ENCODE data around the gene SERGEF. TPM values are rescaled to one million over a fixed set of nuclear protein-coding genes. Genes with fewer than 3 reads are reported as not detected.

Gene SERGEF
- total and polyA plus RNA-seq, 2 of the 13 experiments (the other 11 are each of a cell fraction or from before 2014, with no cell fraction given): 54.5 to 114 TPM

GRCh38 chr11:17790453-17790852 lies 222.4 kb downstream of the SERGEF start (continued):
- TF ChIP-seq PHF21A (CRISPR knock-in tag; IDR thresholded peaks at IDR 0.05): no peak
- no peak for TF ChIP-seq ZNF615 (CRISPR knock-in tag; IDR thresholded peaks at IDR 0.05; ENCODE audit: borderline replicate concordance)

- Histone ChIP-seq H3K9me3 (ENCODE audit: low read length) (no peaks in the 10 kb centered on the region), H3K27ac (ENCODE audit: extremely low read length, insufficient read depth, low read length) (no peak overlapping the region), H3K4me1 (ENCODE audit: insufficient read depth, low read length) (no peaks in the 10 kb centered on the region), H3K36me3 (replicated peaks in 1 of 2; ENCODE audit: control insufficient read depth in 1 of 2, insufficient read depth in 2 of 2, low read length in 2 of 2) (peaks cover 1 to 11% of the 10 kb centered on the region in 2 experiments; a peak in 3 of 5 replicates), H3K4me2 (ENCODE audit: low read depth, low read length) (no peak overlapping the region), H4K20me1 (ENCODE audit: insufficient read depth, low read length) (no peaks in the 10 kb centered on the region), H2AFZ (ENCODE audit: low read length) (no peak overlapping the region), H3K79me2 (ENCODE audit: insufficient read depth, low read length) (no peaks in the 10 kb centered on the region), H3K27me3 (ENCODE audit: control insufficient read depth in 1 of 2, insufficient read depth in 2 of 2, low read length in 2 of 2) (no peaks in the 10 kb centered on the region; a peak in 1 of 5 replicates), H3K9ac (ENCODE audit: insufficient read depth, low read depth, low read length) (no peak overlapping the region), H3K4me3 (replicated peaks in 1 of 3; ENCODE audit: insufficient read depth in 1 of 3, low read depth in 2 of 3, low read length in 3 of 3) (no peak overlapping the region)
- FAIRE-seq (no peak), ATAC-seq (no peak), DNase-seq (ENCODE audit: low spot score) (no peak)
- TF ChIP-seq HMGXB4 (CRISPR knock-in tag; IDR thresholded peaks at IDR 0.05; ENCODE audit: borderline replicate concordance in 1 of 2, low read depth in 1 of 2): no peak
- TF ChIP-seq ELF3 (CRISPR knock-in tag; IDR thresholded peaks at IDR 0.05): no peak
- no peak for TF ChIP-seq ZNF441 (CRISPR knock-in tag; IDR thresholded peaks at IDR 0.05; ENCODE audit: borderline replicate concordance)
- TF ChIP-seq HNF4G (IDR thresholded peaks at IDR 0.05; ENCODE audit: borderline replicate concordance, low read depth, low read length): no peak
- TF ChIP-seq HNF4G (CRISPR knock-in tag; IDR thresholded peaks at IDR 0.05; ENCODE audit: borderline replicate concordance, low read depth): no peak
- TF ChIP-seq TMF1 (CRISPR knock-in tag; IDR thresholded peaks at IDR 0.05; ENCODE audit: low read depth): no peak
- TF ChIP-seq SOX6 (IDR thresholded peaks at IDR 0.05): no peak
- TF ChIP-seq SOX6 (CRISPR knock-in tag; IDR thresholded peaks at IDR 0.05): no peak
- no peak for TF ChIP-seq KIAA2018 (CRISPR knock-in tag; IDR thresholded peaks at IDR 0.05; ENCODE audit: borderline replicate concordance)
- no peak for TF ChIP-seq ZNF850 (CRISPR knock-in tag; conservative IDR thresholded peaks at IDR 0.05)
- WGBS (ENCODE audit: low lambda C conversion rate): 89% methylated on average over 5 of the region's 5 CpGs
- no TSS peak for BruUV-seq (replicated peaks)
- POLR2A ChIA-PET: no interaction called here
- in situ Hi-C loops (cut with HindIII; ENCODE audit: extremely low pct_ligation_motif_present, low pct_unique_long_range_greater_than_20kb): no loop called here
- intact Hi-C loops (cut with micrococcal nuclease; ENCODE audit: unreplicated experiment): no loop called here
- CTCF ChIA-PET (ENCODE audit: low intra/inter-chr PET ratio, low total read pairs): no interaction called here
Measured at GRCh38 chr11:17788084-17788483, 224.8 kb downstream of the SERGEF start.
